Fibroblast of pulmonary artery (primary cell): ENCODE data around the gene INHA.
A peak's percentile ranks its signal among the peaks of the same experiment; 100 is the strongest.

Experiments used
- DNase-seq: peaks from one replicate; pipeline ENCODE4 v3.0.0-alpha.2; 2010; ENCODE audit warnings: low read depth
- H3K4me3 ChIP-seq: replicated peaks from 2 replicates; pipeline ENCODE4 v1.5.1; 2011; ENCODE audit warnings: low read depth, mild to moderate bottlenecking, control low read depth, low read length, moderate library complexity
- CTCF ChIP-seq: IDR thresholded peaks from 2 replicates; pipeline ENCODE4 v1.5.1; 2011; ENCODE audit warnings: mild to moderate bottlenecking, control low read depth, low read length, inconsistent platforms; ENCODE audit errors: missing control alignments

The INHA gene

DNA sequence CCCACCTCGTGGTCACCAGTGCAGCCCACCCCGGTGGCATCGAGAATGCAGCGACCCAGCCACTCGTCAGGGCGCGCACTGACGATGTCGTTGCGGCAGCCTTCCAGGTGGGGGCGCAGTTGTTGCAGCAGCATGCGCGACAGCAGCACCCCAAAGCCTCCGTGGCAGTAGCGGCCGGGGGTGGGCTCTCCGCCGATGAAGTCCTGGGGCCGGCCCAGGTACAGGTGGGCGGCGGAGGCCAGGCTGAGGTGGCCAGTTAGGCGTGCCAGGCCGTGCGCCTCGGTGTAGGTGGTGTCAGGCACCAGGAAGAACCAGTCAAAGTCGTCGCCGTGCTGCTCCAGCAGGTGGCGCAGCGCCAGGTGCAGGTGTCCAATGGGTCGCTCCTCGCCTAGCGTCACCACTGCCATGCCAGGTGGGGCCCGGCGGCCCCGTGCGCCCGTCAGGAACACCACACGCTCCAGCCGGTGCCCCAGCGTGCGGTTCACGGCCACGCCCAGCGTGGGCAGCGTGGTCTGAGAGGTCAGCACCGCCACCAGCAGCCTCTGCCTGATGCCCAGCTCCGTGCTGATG lies 30.4 kb upstream of the INHA start:
- DNase-seq = peak; percentile 66
- H3K4me3 ChIP-seq = no peak overlapping the region
- peak; percentile 77 for TF ChIP-seq CTCF

GRCh38 chr2:219542931-219543595 lies 29.0 kb upstream of the INHA start:
- TF ChIP-seq CTCF = no peak
- DNase-seq = peak; percentile 37
- peak overlapping the region; percentile 65 for H3K4me3 ChIP-seq

- no peak for TF ChIP-seq CTCF
- peak within 1 kb of the TSS; percentile 65 for H3K4me3 ChIP-seq
- peak; percentile 98 for DNase-seq
These were observed 28.3 kb upstream of the INHA start, which contains the start of the genes CHPF and TMEM198 for GRCh38 chr2:219543596-219544358. Gene CHPF (minus strand): TSS chr2:219543809. CDS start chr2:219543538, 271 bp downstream. Gene TMEM198 (plus strand): TSS chr2:219544028. CDS start chr2:219544728, 700 bp downstream.

DNA sequence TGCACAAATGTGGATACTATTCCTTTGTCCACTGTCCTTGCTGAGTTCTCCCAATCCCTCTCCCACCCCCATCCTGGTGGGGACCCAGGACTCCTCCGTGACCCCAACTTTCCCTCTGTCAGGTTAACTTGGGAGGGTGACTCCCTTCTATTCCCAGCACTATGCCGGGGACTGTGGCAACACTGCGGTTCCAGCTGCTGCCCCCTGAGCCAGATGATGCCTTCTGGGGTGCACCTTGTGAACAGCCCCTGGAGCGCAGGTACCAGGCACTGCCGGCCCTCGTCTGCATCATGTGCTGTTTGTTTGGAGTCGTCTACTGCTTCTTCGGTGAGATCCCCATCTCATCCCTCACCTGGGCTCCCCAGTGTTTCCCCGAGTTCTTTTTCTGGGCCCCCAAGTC lies 27.5 kb upstream of the INHA start:
- no peak for DNase-seq
- peak overlapping the region; percentile 65 for H3K4me3 ChIP-seq
- no peak for TF ChIP-seq CTCF

- no peak for TF ChIP-seq CTCF
- no peak for DNase-seq
- no peak overlapping the region for H3K4me3 ChIP-seq
These were observed 26.7 kb upstream of the INHA start for GRCh38 chr2:219545295-219545942.

- no peak for TF ChIP-seq CTCF
- H3K4me3 ChIP-seq = no peak overlapping the region
- DNase-seq = no peak
These were observed 26.2 kb upstream of the INHA start for GRCh38 chr2:219545943-219546352.
